Activated CD4-positive, alpha-beta T cell treated with anti-CD3 and anti-CD28 coated beads, Interleukin-2, amount 50 U/mL, for 4 hours (primary cell): ENCODE measurements around the gene EFR3B.

Source experiments
- DNase-seq, 2 experiments: peaks; one replicate each; pipeline ENCODE4 v3.0.0-alpha.2; 2020

The EFR3B gene

GRCh38 chr2:25197336-25198208, 155.7 kb downstream of the EFR3B start:
- no peak for DNase-seq

- no peak for DNase-seq
Observed at GRCh38 chr2:25198209-25198525, 156.3 kb downstream of the EFR3B start.

- no peak for DNase-seq
Observed at GRCh38 chr2:25198576-25198975, 156.7 kb downstream of the EFR3B start.

- no peak for DNase-seq
Observed at GRCh38 chr2:25201265-25201664, 159.4 kb downstream of the EFR3B start.

GRCh38 chr2:25201794-25202193, 159.9 kb downstream of the EFR3B start:
- DNase-seq, result no peak

- DNase-seq, result no peak
Observed at GRCh38 chr2:25202275-25202674, 160.4 kb downstream of the EFR3B start.

- no peak for DNase-seq
Observed at GRCh38 chr2:25204190-25204838, 162.4 kb downstream of the EFR3B start.

GRCh38 chr2:25207078-25207545, 165.2 kb downstream of the EFR3B start:
- DNase-seq, result no peak
